Neural crest cell (in vitro differentiated cells): Measurements from ENCODE around the gene ERRFI1. TPM values are rescaled to one million over a fixed set of nuclear protein-coding genes. Genes with fewer than 3 reads are reported as not detected.

Source experiments
- DNase-seq: peaks from one replicate; pipeline ENCODE4 v3.0.0; 2021; ENCODE audit warnings: low read depth, mixed read lengths, low spot score
- H3K27ac Mint-ChIP-seq: one replicate; pipeline ENCODE4 v1.8.0; 2021; ENCODE audit warnings: mild to moderate bottlenecking, mixed read lengths; ENCODE audit not compliant: unreplicated experiment
- H3K27me3 Mint-ChIP-seq: 2 replicates; pipeline ENCODE4 v1.8.0; 2021; ENCODE audit warnings: low read depth, mild to moderate bottlenecking, mixed read lengths
- H3K36me3 Mint-ChIP-seq: 2 replicates; pipeline ENCODE4 v1.8.0; 2021; ENCODE audit warnings: low read depth, mild to moderate bottlenecking, mixed read lengths
- H3K4me1 Mint-ChIP-seq: 2 replicates; pipeline ENCODE4 v1.8.0; 2021; ENCODE audit warnings: mixed read lengths
- H3K4me3 Mint-ChIP-seq: one replicate; pipeline ENCODE4 v1.8.0; 2021; ENCODE audit warnings: mild to moderate bottlenecking, mixed read lengths
- H3K9me3 Mint-ChIP-seq: 2 replicates; pipeline ENCODE4 v1.8.0; 2021; ENCODE audit warnings: mixed read lengths
- total RNA-seq: library from RNA; stranded (reverse); gene quantifications from 2 replicates; pipeline ENCODE4 v1.2.1, GENCODE V29; 2021
- TF ChIP-seq, protein P1 (sequence below): fragments of 200-600 bp; sonication (generic); conservative IDR thresholded peaks from 2 replicates; pipeline ENCODE4 v1.5.0; 2021; ENCODE audit warnings: antibody characterized with exemption, mild to moderate bottlenecking

ERRFI1 gene
- total RNA-seq, 1 donor from 2014 or later = 23.3 TPM

DNA sequence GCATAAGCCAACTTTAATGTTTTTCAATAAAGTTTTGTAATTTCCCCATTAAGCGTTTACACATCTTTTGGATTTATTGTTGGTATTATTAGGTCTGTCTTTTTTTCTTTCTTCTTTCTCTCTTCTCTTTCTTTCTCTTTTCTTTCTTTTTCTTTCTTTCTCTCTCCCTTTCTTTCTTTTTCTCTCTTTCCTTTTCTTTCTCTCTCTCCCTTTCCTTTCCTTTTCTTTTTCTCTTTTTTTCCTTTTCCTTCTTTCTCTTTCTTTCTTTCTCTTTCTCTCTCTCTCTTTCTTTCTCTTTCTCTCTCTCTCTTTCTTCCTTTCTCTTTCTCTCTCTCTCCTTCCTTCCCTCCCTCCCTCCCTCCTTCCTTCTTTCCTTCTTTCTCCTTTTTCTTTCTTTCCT, 31.3 kb downstream of the ERRFI1 start:
- TF ChIP-seq, protein P1, sequence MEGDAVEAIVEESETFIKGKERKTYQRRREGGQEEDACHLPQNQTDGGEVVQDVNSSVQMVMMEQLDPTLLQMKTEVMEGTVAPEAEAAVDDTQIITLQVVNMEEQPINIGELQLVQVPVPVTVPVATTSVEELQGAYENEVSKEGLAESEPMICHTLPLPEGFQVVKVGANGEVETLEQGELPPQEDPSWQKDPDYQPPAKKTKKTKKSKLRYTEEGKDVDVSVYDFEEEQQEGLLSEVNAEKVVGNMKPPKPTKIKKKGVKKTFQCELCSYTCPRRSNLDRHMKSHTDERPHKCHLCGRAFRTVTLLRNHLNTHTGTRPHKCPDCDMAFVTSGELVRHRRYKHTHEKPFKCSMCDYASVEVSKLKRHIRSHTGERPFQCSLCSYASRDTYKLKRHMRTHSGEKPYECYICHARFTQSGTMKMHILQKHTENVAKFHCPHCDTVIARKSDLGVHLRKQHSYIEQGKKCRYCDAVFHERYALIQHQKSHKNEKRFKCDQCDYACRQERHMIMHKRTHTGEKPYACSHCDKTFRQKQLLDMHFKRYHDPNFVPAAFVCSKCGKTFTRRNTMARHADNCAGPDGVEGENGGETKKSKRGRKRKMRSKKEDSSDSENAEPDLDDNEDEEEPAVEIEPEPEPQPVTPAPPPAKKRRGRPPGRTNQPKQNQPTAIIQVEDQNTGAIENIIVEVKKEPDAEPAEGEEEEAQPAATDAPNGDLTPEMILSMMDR = no peak
- H3K27ac Mint-ChIP-seq = no peak overlapping the region
- no peak for DNase-seq
- H3K4me3 Mint-ChIP-seq = no peak overlapping the region
- H3K27me3 Mint-ChIP-seq = no peaks in the 10 kb centered on the region
- H3K4me1 Mint-ChIP-seq = no peaks in the 10 kb centered on the region
- peaks cover 26% of the 10 kb centered on the region for H3K36me3 Mint-ChIP-seq
- H3K9me3 Mint-ChIP-seq = no peaks in the 10 kb centered on the region

DNA sequence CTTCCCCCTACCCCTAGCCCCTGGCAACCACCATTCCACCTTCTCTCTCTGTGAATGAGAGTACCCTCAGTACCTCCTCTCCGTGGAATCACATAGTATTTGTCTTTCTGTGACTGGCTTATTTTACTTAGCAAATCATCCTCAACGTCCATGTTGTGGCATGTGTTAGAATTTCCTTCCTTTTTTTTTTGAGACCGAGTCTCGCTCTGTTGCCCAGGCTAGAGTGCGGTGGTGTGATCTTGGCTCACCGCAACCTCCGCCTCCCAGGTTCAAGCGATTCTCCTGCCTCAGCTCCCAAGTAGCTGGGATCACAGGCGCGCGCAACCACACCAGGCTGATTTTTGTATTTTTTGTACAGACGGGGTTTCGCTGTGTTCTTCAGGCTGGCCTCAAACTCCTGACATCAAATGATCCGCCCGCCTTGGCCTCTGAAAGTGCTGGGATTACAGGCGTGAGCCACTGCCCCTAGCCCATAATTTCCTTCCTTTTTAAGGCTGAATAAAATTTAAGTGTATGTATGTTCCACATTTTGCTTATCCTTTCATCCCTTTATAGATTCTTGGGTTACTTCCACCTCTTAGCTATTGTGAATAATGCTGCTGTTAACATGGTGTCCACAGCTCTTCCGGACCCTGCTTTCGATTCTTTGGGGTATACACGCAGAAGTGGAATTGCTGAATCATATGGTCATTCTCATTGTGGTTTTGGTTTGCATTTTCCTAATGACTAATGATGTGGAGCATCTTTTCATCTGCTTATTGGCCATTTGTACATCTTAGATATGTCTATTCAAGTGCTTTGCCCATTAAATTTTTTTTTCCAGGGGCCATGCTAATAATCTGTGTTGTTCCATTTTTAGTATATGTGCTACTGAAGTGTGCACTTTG, 32.3 kb downstream of the ERRFI1 start:
- Mint-ChIP-seq H3K4me3 (no peak overlapping the region), H3K36me3 (peaks cover 28% of the 10 kb centered on the region), H3K27ac (peak overlapping the region; percentile 75), H3K4me1 (no peaks in the 10 kb centered on the region), H3K27me3 (no peaks in the 10 kb centered on the region), H3K9me3 (no peaks in the 10 kb centered on the region)
- TF ChIP-seq, protein P1 = no peak
- DNase-seq = no peak

DNA sequence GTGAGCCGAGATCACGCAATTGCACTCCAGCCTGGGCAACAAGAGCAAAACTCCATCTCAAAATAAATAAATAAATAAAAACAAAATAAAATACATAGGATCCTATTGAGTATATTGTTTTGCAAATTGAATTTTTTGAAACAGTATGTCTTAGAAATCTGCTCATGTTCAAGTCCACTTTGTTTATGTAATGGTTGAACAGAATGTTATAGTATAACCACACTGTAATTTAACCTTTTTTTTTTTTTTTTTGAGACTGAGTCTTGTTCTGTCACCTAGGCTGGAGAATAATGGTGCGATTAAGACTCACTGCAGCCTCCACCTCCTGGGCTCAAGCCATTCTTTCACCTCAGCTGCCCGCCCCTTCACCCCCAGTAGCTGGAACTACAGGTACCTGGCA, 33.2 kb downstream of the ERRFI1 start:
- H3K4me3 Mint-ChIP-seq = no peak overlapping the region
- no peaks in the 10 kb centered on the region for H3K4me1 Mint-ChIP-seq
- no peaks in the 10 kb centered on the region for H3K27me3 Mint-ChIP-seq
- TF ChIP-seq, protein P1 = no peak
- no peak for DNase-seq
- H3K27ac Mint-ChIP-seq = no peak overlapping the region
- no peaks in the 10 kb centered on the region for H3K9me3 Mint-ChIP-seq
- H3K36me3 Mint-ChIP-seq = peaks cover 28% of the 10 kb centered on the region

DNA sequence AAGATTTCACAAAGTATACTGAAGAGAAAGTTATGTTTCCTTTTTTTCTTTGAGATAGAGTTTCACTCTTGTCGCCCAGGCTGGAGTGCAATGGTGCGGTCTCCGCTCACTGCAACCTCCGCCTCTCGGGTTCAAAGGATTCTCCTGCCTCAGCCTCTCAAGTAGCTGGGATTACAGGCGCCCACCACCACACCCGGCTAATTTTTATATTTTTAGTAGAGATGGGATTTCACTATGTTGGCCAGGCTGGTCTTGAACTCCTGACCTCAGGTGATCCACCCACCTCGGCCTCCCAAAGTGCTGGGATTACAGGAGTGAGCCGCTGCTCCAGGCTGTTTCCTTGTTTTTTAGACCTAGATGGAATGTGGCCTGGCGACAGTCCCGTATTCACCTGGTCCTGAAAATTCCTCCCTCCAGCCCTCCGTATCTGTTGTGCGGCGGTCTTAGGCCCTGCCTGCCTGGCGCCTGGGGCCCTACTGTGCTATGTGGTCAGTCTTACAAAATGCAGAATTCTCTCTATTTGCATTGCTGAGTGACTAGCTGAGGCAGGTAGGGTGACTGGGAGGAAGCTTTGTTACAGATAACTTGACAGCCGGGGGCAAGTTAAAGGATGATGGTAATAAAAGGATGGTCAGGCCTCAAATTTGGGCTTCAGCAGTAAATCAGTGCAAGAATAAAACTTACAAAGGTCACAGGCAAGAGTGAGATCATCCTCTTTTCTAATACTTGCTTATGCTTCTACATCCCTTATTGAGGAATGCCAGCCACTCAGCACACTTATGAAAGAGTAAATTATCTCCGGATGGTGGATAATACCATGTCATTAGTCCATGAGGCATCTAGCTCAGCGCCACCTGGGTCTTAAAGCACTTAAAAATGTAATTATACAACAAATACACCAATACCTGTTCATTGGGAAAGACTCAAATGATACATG, 34.3 kb downstream of the ERRFI1 start:
- H3K4me1 Mint-ChIP-seq = no peaks in the 10 kb centered on the region

More for the DNA sequence above, 34.3 kb downstream of the ERRFI1 start:
- Mint-ChIP-seq H3K27me3 (no peaks in the 10 kb centered on the region), H3K4me3 (no peak overlapping the region), H3K9me3 (no peaks in the 10 kb centered on the region), H3K27ac (no peak overlapping the region), H3K36me3 (peaks cover 22% of the 10 kb centered on the region)
- DNase-seq = no peak
- TF ChIP-seq, protein P1 = no peak
